GM23248 (cell line): Measurements from ENCODE around the gene LGALS1. TPM values are rescaled to one million over a fixed set of nuclear protein-coding genes. Genes with fewer than 3 reads are reported as not detected.

Source experiments
- DNase-seq: peaks from one replicate; pipeline ENCODE4 v3.0.0-alpha.2; 2015
- H2AFZ ChIP-seq: fragments of 200-600 bp; sonication (generic); 2 replicates; pipeline ENCODE4 v1.6.1; 2016; ENCODE audit warnings: antibody characterized with exemption
- H3F3A ChIP-seq: fragments of 200-600 bp; sonication (generic); 2 replicates; pipeline ENCODE4 v1.6.1; 2016; ENCODE audit warnings: mild to moderate bottlenecking, antibody characterized with exemption, mixed run types; ENCODE audit not compliant: insufficient read depth
- H3K27ac ChIP-seq: fragments of 200-600 bp; sonication (generic); 2 replicates; pipeline ENCODE4 v1.5.1; 2016; ENCODE audit warnings: mild to moderate bottlenecking
- H3K27me3 ChIP-seq: fragments of 200-600 bp; sonication (generic); replicated peaks from 2 replicates; pipeline ENCODE4 v1.6.1; 2016; ENCODE audit warnings: mild to moderate bottlenecking; ENCODE audit not compliant: insufficient read depth
- H3K36me3 ChIP-seq: fragments of 200-600 bp; sonication (generic); 2 replicates; pipeline ENCODE4 v1.6.1; 2016; ENCODE audit warnings: low read depth, mild to moderate bottlenecking
- H3K4me1 ChIP-seq: fragments of 200-600 bp; sonication (generic); 2 replicates; pipeline ENCODE4 v1.6.1; 2016; ENCODE audit warnings: mild to moderate bottlenecking; ENCODE audit not compliant: insufficient read depth
- H3K4me2 ChIP-seq: fragments of 200-600 bp; sonication (generic); one replicate; pipeline ENCODE4 v1.6.1; 2016; ENCODE audit warnings: mild to moderate bottlenecking; ENCODE audit not compliant: unreplicated experiment
- H3K4me3 ChIP-seq: fragments of 200-600 bp; sonication (generic); 2 replicates; pipeline ENCODE4 v1.5.1; 2016; ENCODE audit warnings: mild to moderate bottlenecking
- H3K79me2 ChIP-seq: fragments of 200-600 bp; sonication (generic); 2 replicates; pipeline ENCODE4 v1.6.1; 2016; ENCODE audit warnings: mild to moderate bottlenecking; ENCODE audit not compliant: insufficient read depth
- H3K9ac ChIP-seq: fragments of 200-600 bp; sonication (generic); 2 replicates; pipeline ENCODE4 v1.6.1; 2016; ENCODE audit warnings: mild to moderate bottlenecking
- H3K9me2 ChIP-seq: fragments of 200-600 bp; sonication (generic); 2 replicates; pipeline ENCODE4 v1.6.1; 2016; ENCODE audit warnings: mixed run types, mild to moderate bottlenecking, moderate library complexity; ENCODE audit not compliant: insufficient read depth
- H3K9me3 ChIP-seq: fragments of 200-600 bp; sonication (generic); one replicate; pipeline ENCODE4 v1.6.1; 2017; ENCODE audit warnings: low read depth
- H4K20me1 ChIP-seq: fragments of 200-600 bp; sonication (generic); 2 replicates; pipeline ENCODE4 v1.6.0; 2016; ENCODE audit not compliant: insufficient read depth
- EZH2 ChIP-seq: fragments of 200-600 bp; sonication (generic); IDR thresholded peaks from 2 replicates; pipeline ENCODE4 v1.6.1; 2018; ENCODE audit warnings: antibody characterized with exemption, mild to moderate bottlenecking; ENCODE audit not compliant: insufficient read depth, poor library complexity, severe bottlenecking
- EZH2phosphoT487 ChIP-seq: fragments of 200-600 bp; sonication (generic); IDR thresholded peaks from 2 replicates; pipeline ENCODE4 v1.6.1; 2018; ENCODE audit warnings: antibody characterized with exemption, moderate library complexity, mild to moderate bottlenecking, low read depth; ENCODE audit not compliant: insufficient read depth
- WGBS, 2 experiments: methylation state at CpG; one replicate each; pipeline ENCODE4 v1.1.6; 2015 to 2017; ENCODE audit warnings: low lambda C conversion rate in 2 of 2, low coverage in 1 of 2; ENCODE audit errors: missing lambda C conversion rate in 2 of 2; 5-methylcytosine and 5-hydroxymethylcytosine counted together
- in situ Hi-C: fragments of 300-500 bp; cut with MboI; formaldehyde crosslinking; loops from 2 replicates; pipeline ENCODE4 v1.15.0; 2020
- polyA plus RNA-seq: library from polyadenylated mRNA; unstranded; fragments of >200 nt; fragmentation: Nextera tagmentation; extraction: Ambion mirVana; gene quantifications from 2 replicates; pipeline ENCODE4 v1.2.1, GENCODE V29; 2016
- total RNA-seq: library from RNA; depleted of rRNA; stranded (reverse); fragments of >200 nt; shearing (Covaris generic); gene quantifications from 2 replicates; pipeline ENCODE4 v1.2.3, GENCODE V29; 2014

Gene LGALS1
- total and polyA plus RNA-seq, 2 experiments from 2014 or later = 5,290 to 6,984 TPM

GRCh38 chr22:37657590-37658132 lies 17.8 kb upstream of the LGALS1 start:
- WGBS, 2 experiments = 1 to 2% methylated on average over 5 to 6 of the region's 6 CpGs
- Histone ChIP-seq H3K4me1 (peaks cover 35% of the 10 kb centered on the region), H3K27ac (peak overlapping the region; percentile 84), H3K4me2 (peak overlapping the region; percentile 97), H2AFZ (peak overlapping the region; percentile 99), H3K9me3 (no peaks in the 10 kb centered on the region), H3K79me2 (peaks cover 28% of the 10 kb centered on the region), H3K9me2 (no peaks in the 10 kb centered on the region), H3F3A (peaks cover 31% of the 10 kb centered on the region), H3K9ac (peak overlapping the region; percentile 85), H3K27me3 (no peaks in the 10 kb centered on the region), H3K36me3 (no peaks in the 10 kb centered on the region), H4K20me1 (0 out of 2 replicates have a peak, but pooled peaks cover 2% of the 10 kb centered on the region), H3K4me3 (peak overlapping the region; percentile 86)
- DNase-seq = peak; percentile 64
- in situ Hi-C loops = no loop called here
- TF ChIP-seq EZH2phosphoT487 (no peak), EZH2 (no peak)

GRCh38 chr22:37658133-37659065 lies 17.0 kb upstream of the LGALS1 start, which contains the start of gene PDXP:
PDXP (plus strand) TSS chr22:37658723; CDS start chr22:37658783, 60 bp downstream.
- in situ Hi-C loops = no loop called here
- H3F3A ChIP-seq = peaks cover 31% of the 10 kb centered on the region
- TF ChIP-seq EZH2 (no peak), EZH2phosphoT487 (no peak)
- H3K4me3 ChIP-seq = peak within 1 kb of the TSS; percentile 86
- peaks cover 35% of the 10 kb centered on the region for H3K4me1 ChIP-seq
- H3K9me3 ChIP-seq = no peaks in the 10 kb centered on the region
- H4K20me1 ChIP-seq = 0 out of 2 replicates have a peak, but pooled peaks cover 2% of the 10 kb centered on the region
- peaks cover 36% of the 10 kb centered on the region for H3K79me2 ChIP-seq
- 0 to 1% methylated on average over 43 to 68 of the region's 101 CpGs for WGBS, 2 experiments
- no peaks in the 10 kb centered on the region for H3K27me3 ChIP-seq
- DNase-seq = peak; percentile 100
- peak within 1 kb of the TSS; percentile 99 for H2AFZ ChIP-seq
- H3K36me3 ChIP-seq = no peaks in the 10 kb centered on the region
- H3K27ac ChIP-seq = peak within 1 kb of the TSS; percentile 84
- H3K9ac ChIP-seq = peak within 1 kb of the TSS; percentile 85
- H3K9me2 ChIP-seq = no peaks in the 10 kb centered on the region
- H3K4me2 ChIP-seq = peak within 1 kb of the TSS; percentile 97

- no peak overlapping the region for H2AFZ ChIP-seq
- no peaks in the 10 kb centered on the region for H3K27me3 ChIP-seq
- peaks cover 45% of the 10 kb centered on the region for H3K79me2 ChIP-seq
- H3K9me2 ChIP-seq = no peaks in the 10 kb centered on the region
- H3K9me3 ChIP-seq = no peaks in the 10 kb centered on the region
- DNase-seq = peak; percentile 27
- 8 to 12% methylated on average over 36 to 54 of the region's 68 CpGs for WGBS, 2 experiments
- H3K4me2 ChIP-seq = peak overlapping the region; percentile 82
- TF ChIP-seq EZH2phosphoT487 (no peak), EZH2 (no peak)
- in situ Hi-C loops = no loop called here
- peak overlapping the region; percentile 86 for H3K4me3 ChIP-seq
- no peaks in the 10 kb centered on the region for H3K36me3 ChIP-seq
- no peak overlapping the region for H3K27ac ChIP-seq
- peaks cover 31% of the 10 kb centered on the region for H3F3A ChIP-seq
- 0 out of 2 replicates have a peak, but pooled peaks cover 2% of the 10 kb centered on the region for H4K20me1 ChIP-seq
- H3K4me1 ChIP-seq = peaks cover 35% of the 10 kb centered on the region
- peak overlapping the region; percentile 69 for H3K9ac ChIP-seq
Observed at GRCh38 chr22:37659066-37659896, 16.2 kb upstream of the LGALS1 start.
